ENCODE results near the gene ERBIN. TPM values are rescaled to one million over a fixed set of nuclear protein-coding genes. Genes with fewer than 3 reads are reported as not detected.
"Not testable (repeated sequence)": the region's sequence is repeated elsewhere in the genome, so short reads cannot be mapped to it uniquely, and the experiment has no call there.

The ERBIN gene
- total and polyA plus RNA-seq, 2 of the 8 experiments (the other 6 are each of a cell fraction or from before 2014, with no cell fraction given): 7.7 to 33.2 TPM

DNA sequence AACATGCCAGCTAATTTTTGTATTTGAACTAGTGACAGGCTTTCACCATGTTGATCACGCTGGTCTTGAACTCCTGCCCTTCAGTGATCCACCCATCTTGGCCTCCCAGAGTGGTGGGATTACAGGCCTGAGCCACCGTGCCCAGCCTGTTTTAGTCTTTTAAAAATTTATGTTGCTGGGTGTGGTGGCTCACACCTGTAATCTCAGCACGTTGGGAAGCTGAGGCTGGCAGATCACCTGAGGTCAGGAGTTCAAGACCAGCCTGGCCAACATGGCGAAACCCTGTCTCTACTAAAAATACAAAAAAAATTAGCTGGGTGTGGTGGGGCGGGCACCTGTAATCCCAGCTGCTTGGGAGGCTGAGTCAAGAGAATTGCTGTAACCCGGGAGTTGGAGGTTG lies 10.7 kb upstream of the ERBIN start:
- H2BK12ac ChIP-seq (ENCODE audit: low read depth, low read length); H4K91ac ChIP-seq (replicated peaks; ENCODE audit: insufficient read length, low read length); DNase-seq (ENCODE audit: low read depth in 1 of 2, low spot score in 2 of 2); H2BK5ac ChIP-seq (ENCODE audit: low read depth, low read length); H3K4me1 ChIP-seq (replicated peaks in 1 of 4; ENCODE audit: control insufficient read depth in 3 of 4, insufficient read depth in 4 of 4, low read length in 3 of 4); H3K56ac ChIP-seq (replicated peaks; ENCODE audit: insufficient read length, low read depth, low read length); H2AFZ ChIP-seq (ENCODE audit: low read length); H3K9ac ChIP-seq (replicated peaks in 1 of 4; ENCODE audit: extremely low read depth in 1 of 4, low read depth in 3 of 4, low read length in 3 of 4); FAIRE-seq; CTCF ChIA-PET (ENCODE audit: partially characterized antibody); H3K36me3 ChIP-seq (ENCODE audit: control insufficient read depth in 2 of 4, insufficient read depth in 4 of 4, low read length in 3 of 4); H3K23ac ChIP-seq (ENCODE audit: insufficient read length); H4K8ac ChIP-seq (ENCODE audit: extremely low read depth, insufficient read depth, low read length); POLR2A ChIA-PET (ENCODE audit: partially characterized antibody); H2BK15ac ChIP-seq (ENCODE audit: low read length); H3K27ac ChIP-seq (ENCODE audit: low read depth, low read length); H3K79me2 ChIP-seq (ENCODE audit: control insufficient read depth in 1 of 2, insufficient read depth in 2 of 2, low read length in 2 of 2); H3K14ac ChIP-seq (ENCODE audit: insufficient read length); H3K4me3 ChIP-seq (ENCODE audit: extremely low read depth in 1 of 4, insufficient read depth in 2 of 4, low read depth in 3 of 4, low read length in 4 of 4); H3K27me3 ChIP-seq (replicated peaks in 1 of 4; ENCODE audit: control insufficient read depth in 3 of 4, extremely low read depth in 1 of 4, insufficient read depth in 3 of 4, low read length in 3 of 4); H3K4ac ChIP-seq (replicated peaks; ENCODE audit: insufficient read length, low read depth, low read length); H4K20me1 ChIP-seq (replicated peaks in 1 of 2; ENCODE audit: control insufficient read depth in 1 of 2, insufficient read depth in 2 of 2, low read length in 2 of 2); H2BK20ac ChIP-seq (ENCODE audit: low read length); H4K5ac ChIP-seq (ENCODE audit: insufficient read length, low read depth, low read length); H3K79me1 ChIP-seq (ENCODE audit: low read depth, low read length); H2AK5ac ChIP-seq (ENCODE audit: low read depth, low read length); H3K4me2 ChIP-seq (ENCODE audit: insufficient read depth in 1 of 2, low read depth in 2 of 2, low read length in 2 of 2); H3K23me2 ChIP-seq (ENCODE audit: low read depth, low read length); H2BK120ac ChIP-seq (replicated peaks; ENCODE audit: low read depth, low read length); H3K9me3 ChIP-seq (ENCODE audit: insufficient read depth in 2 of 2, low read depth in 1 of 2, low read length in 1 of 2); H3K18ac ChIP-seq (ENCODE audit: extremely low read depth, low read length): not testable (repeated sequence)
- WGBS, 2 experiments (ENCODE audit: extremely low coverage in 1 of 2, insufficient coverage in 1 of 2, insufficient read length in 1 of 2, insufficient replicate concordance in 2 of 2, low coverage in 1 of 2, low lambda C conversion rate in 2 of 2, missing lambda C conversion rate in 1 of 2): 87% methylated on average over 6 of the region's 6 CpGs; no CpG with 5 or more reads in 1 of the 2 experiments
